Prostate gland (tissue), 2 donors: ENCODE results near the gene INPP4B. TPM values are rescaled to one million over a fixed set of nuclear protein-coding genes. Genes with fewer than 3 reads are reported as not detected.

Experiments
- DNase-seq: peaks from one replicate; pipeline ENCODE4 v3.0.0-alpha.2; 2019; ENCODE audit warnings: low spot score
- H3K27ac ChIP-seq, 2 donors: fragments of 200-600 bp; sonication (generic); 2 replicates each; pipeline ENCODE4 v1.5.1; 2017 to 2019
- H3K27me3 ChIP-seq: fragments of 200-600 bp; sonication (generic); replicated peaks from 2 replicates; pipeline ENCODE4 v1.5.1; 2019; ENCODE audit not compliant: insufficient read depth
- H3K36me3 ChIP-seq, 2 donors: fragments of 200-600 bp; sonication (generic); 1 replicate in 1 of 2; 2 replicates in 1 of 2; pipeline versions ENCODE4 v1.5.1 to v1.8.1; 2017 to 2019
- H3K4me1 ChIP-seq: fragments of 200-600 bp; sonication (generic); replicated peaks from 2 replicates; pipeline ENCODE4 v1.5.1; 2019
- H3K4me3 ChIP-seq, 2 donors: fragments of 200-600 bp; sonication (generic); 2 replicates each; pipeline ENCODE4 v1.5.1; 2017 to 2019
- H3K9me3 ChIP-seq: fragments of 200-600 bp; sonication (generic); 2 replicates; pipeline ENCODE4 v1.5.1; 2017
- CTCF ChIP-seq, 4 experiments: fragments of 200-600 bp in 2 of 4; fragments of 450-650 bp in 2 of 4; sonication (generic) in 2 of 4; IDR thresholded peaks; 1 replicate in 3 of 4; 2 replicates in 1 of 4; pipeline ENCODE4 v1.5.1; 2016 to 2019; ENCODE audit warnings: antibody characterized with exemption in 4 of 4, mild to moderate bottlenecking in 2 of 4, moderate library complexity in 2 of 4
- POLR2A ChIP-seq: fragments of 450-650 bp; IDR thresholded peaks from one replicate; pipeline ENCODE4 v1.6.1; 2016; ENCODE audit warnings: antibody characterized with exemption, mild to moderate bottlenecking
- POLR2AphosphoS5 ChIP-seq: sonication (generic); formaldehyde crosslinking; IDR thresholded peaks from one replicate; pipeline ENCODE4 v1.6.1; 2017; ENCODE audit warnings: antibody characterized with exemption
- whole genome bisulfite sequencing: methylation state at CpG from one replicate; pipeline ENCODE4 v1.1.5; 2018; 5-methylcytosine and 5-hydroxymethylcytosine counted together
- intact Hi-C: fragments of 100-400 bp; cut with DNase I; formaldehyde crosslinking; loops from one replicate; pipeline ENCODE4 v1.14.2; 2022
- total RNA-seq, 2 donors: library from RNA; depleted of rRNA; stranded (reverse); fragments of >200 nt; gene quantifications; one replicate each; pipeline ENCODE4 v1.1.0, GENCODE V29; 2016

The INPP4B gene
- total RNA-seq, 2 donors from 2014 or later, result 22.3 to 49.7 TPM

GRCh38 chr4:142706381-142706780 is 139.7 kb downstream of the INPP4B start:
- Histone ChIP-seq H3K27me3 (no peaks in the 10 kb centered on the region), H3K27ac (no peak overlapping the region), H3K9me3 (no peaks in the 10 kb centered on the region), H3K36me3 (no peaks in the 10 kb centered on the region), H3K4me3 (no peak overlapping the region), H3K4me1 (no peaks in the 10 kb centered on the region)
- intact Hi-C loops, result no loop called here
- 74% methylated on average over 1 of the region's 1 CpG for WGBS
- no peak for DNase-seq
- TF ChIP-seq CTCF (IDR thresholded peaks at IDR 0.05) (no peak), POLR2A (no peak), POLR2AphosphoS5 (no peak)

DNA sequence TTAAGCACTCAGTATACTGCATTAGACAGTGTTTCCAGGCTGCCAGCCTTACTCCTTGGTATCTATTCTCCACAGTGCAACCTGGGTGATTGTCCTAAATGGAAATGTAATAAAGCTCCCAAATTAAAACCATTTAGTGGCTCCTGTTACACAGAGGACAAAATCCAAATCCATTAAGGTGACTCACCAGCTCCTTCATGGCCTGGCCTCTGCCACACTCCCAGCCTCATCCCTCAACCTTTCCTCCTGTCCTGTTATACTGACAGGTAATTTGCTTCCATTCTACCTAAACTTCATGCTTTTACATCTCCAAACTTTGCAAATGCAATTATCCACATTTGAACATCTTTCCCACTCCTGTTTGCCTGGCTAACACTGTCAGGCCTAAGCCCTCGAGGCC is 140.3 kb downstream of the INPP4B start:
- Histone ChIP-seq H3K9me3 (no peaks in the 10 kb centered on the region), H3K27ac (no peak overlapping the region), H3K27me3 (no peaks in the 10 kb centered on the region), H3K36me3 (no peaks in the 10 kb centered on the region), H3K4me3 (no peak overlapping the region), H3K4me1 (no peaks in the 10 kb centered on the region)
- TF ChIP-seq POLR2AphosphoS5 (no peak), POLR2A (no peak), CTCF (IDR thresholded peaks at IDR 0.05) (no peak)
- intact Hi-C loops, result no loop called here
- DNase-seq, result no peak
- WGBS, result 79% methylated on average over 1 of the region's 1 CpG

GRCh38 chr4:142703694-142704309 is 142.3 kb downstream of the INPP4B start:
- Histone ChIP-seq H3K27me3 (no peaks in the 10 kb centered on the region), H3K27ac (no peak overlapping the region), H3K9me3 (no peaks in the 10 kb centered on the region), H3K4me3 (no peak overlapping the region), H3K36me3 (no peaks in the 10 kb centered on the region), H3K4me1 (no peaks in the 10 kb centered on the region)
- WGBS, result 66% methylated on average over 4 of the region's 4 CpGs
- no peak for TF ChIP-seq POLR2A
- no peak for TF ChIP-seq CTCF (IDR thresholded peaks at IDR 0.05)
- TF ChIP-seq POLR2AphosphoS5, result no peak
- intact Hi-C loops, result no loop called here
- no peak for DNase-seq

DNA sequence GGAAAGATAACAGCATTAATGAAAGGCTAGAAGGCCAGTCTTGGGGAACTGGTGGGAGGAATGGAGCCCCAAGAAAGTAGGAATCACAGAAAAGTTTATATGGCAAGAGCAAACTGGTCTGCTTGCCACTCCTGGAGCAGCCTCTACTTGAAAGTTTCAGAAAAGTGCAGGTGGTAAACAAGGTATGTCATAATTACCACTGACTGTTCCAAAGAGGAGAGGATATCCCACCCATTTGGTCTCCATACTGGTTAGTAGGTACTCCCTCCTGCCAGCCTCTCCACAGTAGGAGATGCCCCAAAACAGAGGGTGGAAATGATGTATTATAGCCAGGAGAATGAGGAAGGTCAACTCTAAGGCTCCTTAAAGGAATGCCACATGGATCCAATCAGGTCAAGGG is 145.1 kb downstream of the INPP4B start:
- TF ChIP-seq POLR2AphosphoS5 (no peak), POLR2A (no peak), CTCF (IDR thresholded peaks at IDR 0.05) (no peak)
- Histone ChIP-seq H3K27me3 (no peaks in the 10 kb centered on the region), H3K4me3 (no peak overlapping the region), H3K9me3 (no peaks in the 10 kb centered on the region), H3K27ac (no peak overlapping the region), H3K4me1 (no peaks in the 10 kb centered on the region), H3K36me3 (no peaks in the 10 kb centered on the region)
- intact Hi-C loops, result no loop called here
- no peak for DNase-seq

GRCh38 chr4:142700531-142700930 is 145.6 kb downstream of the INPP4B start:
- Histone ChIP-seq H3K27me3 (no peaks in the 10 kb centered on the region), H3K27ac (no peak overlapping the region), H3K4me3 (no peak overlapping the region), H3K4me1 (no peaks in the 10 kb centered on the region), H3K36me3 (no peaks in the 10 kb centered on the region), H3K9me3 (no peaks in the 10 kb centered on the region)
- TF ChIP-seq POLR2AphosphoS5 (no peak), CTCF (IDR thresholded peaks at IDR 0.05) (no peak), POLR2A (no peak)
- no peak for DNase-seq
- intact Hi-C loops, result no loop called here
